Left forelimb (tissue), 1 donor: ENCODE measurements around the gene RNF7.
A peak's percentile ranks its signal among the peaks of the same experiment; 100 is the strongest.
"Not testable (repeated sequence)": the region's sequence is repeated elsewhere in the genome, so short reads cannot be mapped to it uniquely, and the experiment has no call there.

Experiments used
- DNase-seq: peaks from one replicate; pipeline ENCODE4 v3.0.0-alpha.2; 2018; ENCODE audit warnings: low spot score

Gene RNF7

GRCh38 chr3:141738022-141738890 is at the start of gene RNF7:
RNF7 (plus strand) TSS chr3:141738298; CDS start chr3:141738342, 44 bp downstream.
- DNase-seq, result peak; percentile 98

- no peak for DNase-seq
Measured at GRCh38 chr3:141690431-141691072, 47.5 kb upstream of the RNF7 start.

GRCh38 chr3:141691471-141691870 is 46.6 kb upstream of the RNF7 start:
- not testable (repeated sequence) for DNase-seq

- not testable (repeated sequence) for DNase-seq
Measured at GRCh38 chr3:141692973-141693372, 45.1 kb upstream of the RNF7 start.

GRCh38 chr3:141699324-141699723 is 38.8 kb upstream of the RNF7 start:
- DNase-seq, result no peak

- DNase-seq, result no peak
Measured at GRCh38 chr3:141699897-141700296, 38.2 kb upstream of the RNF7 start.

GRCh38 chr3:141703367-141703766 is 34.7 kb upstream of the RNF7 start:
- DNase-seq, result not testable (repeated sequence)

- DNase-seq, result no peak
Measured at GRCh38 chr3:141707741-141708203, 30.3 kb upstream of the RNF7 start.

GRCh38 chr3:141708367-141708766 is 29.7 kb upstream of the RNF7 start:
- DNase-seq, result no peak

GRCh38 chr3:141709126-141709770 is 28.9 kb upstream of the RNF7 start:
- no peak for DNase-seq

GRCh38 chr3:141710121-141710520 is 28.0 kb upstream of the RNF7 start:
- no peak for DNase-seq

GRCh38 chr3:141710888-141711616 is 27.0 kb upstream of the RNF7 start:
- no peak for DNase-seq

- no peak for DNase-seq
Measured at GRCh38 chr3:141714671-141715070, 23.4 kb upstream of the RNF7 start.

- no peak for DNase-seq
Measured at GRCh38 chr3:141722081-141722480, 16.0 kb upstream of the RNF7 start.

- DNase-seq, result no peak
Measured at GRCh38 chr3:141722648-141723047, 15.4 kb upstream of the RNF7 start.

GRCh38 chr3:141723255-141723654 is 14.8 kb upstream of the RNF7 start:
- no peak for DNase-seq

- no peak for DNase-seq
Measured at GRCh38 chr3:141724186-141724585, 13.9 kb upstream of the RNF7 start.

GRCh38 chr3:141725036-141725435 is 13.1 kb upstream of the RNF7 start:
- no peak for DNase-seq

GRCh38 chr3:141726483-141726882 is 11.6 kb upstream of the RNF7 start:
- DNase-seq, result no peak

- DNase-seq, result no peak
Measured at GRCh38 chr3:141728355-141728892, 9.7 kb upstream of the RNF7 start.

GRCh38 chr3:141729240-141729639 is 8.9 kb upstream of the RNF7 start:
- DNase-seq, result no peak

- no peak for DNase-seq
Measured at GRCh38 chr3:141735176-141735575, 2.9 kb upstream of the RNF7 start.
